Activated CD4-positive, CD25-positive, alpha-beta regulatory T cell treated with anti-CD3 and anti-CD28 coated beads, Interleukin-2, amount 50 U/mL, for 16 hours (primary cell): Measurements from ENCODE around the gene DHX9.

ENCODE experiments used
- DNase-seq: peaks from one replicate; pipeline ENCODE4 v3.0.0-alpha.2; 2020; ENCODE audit warnings: low read depth, low spot score

Gene DHX9

DNA sequence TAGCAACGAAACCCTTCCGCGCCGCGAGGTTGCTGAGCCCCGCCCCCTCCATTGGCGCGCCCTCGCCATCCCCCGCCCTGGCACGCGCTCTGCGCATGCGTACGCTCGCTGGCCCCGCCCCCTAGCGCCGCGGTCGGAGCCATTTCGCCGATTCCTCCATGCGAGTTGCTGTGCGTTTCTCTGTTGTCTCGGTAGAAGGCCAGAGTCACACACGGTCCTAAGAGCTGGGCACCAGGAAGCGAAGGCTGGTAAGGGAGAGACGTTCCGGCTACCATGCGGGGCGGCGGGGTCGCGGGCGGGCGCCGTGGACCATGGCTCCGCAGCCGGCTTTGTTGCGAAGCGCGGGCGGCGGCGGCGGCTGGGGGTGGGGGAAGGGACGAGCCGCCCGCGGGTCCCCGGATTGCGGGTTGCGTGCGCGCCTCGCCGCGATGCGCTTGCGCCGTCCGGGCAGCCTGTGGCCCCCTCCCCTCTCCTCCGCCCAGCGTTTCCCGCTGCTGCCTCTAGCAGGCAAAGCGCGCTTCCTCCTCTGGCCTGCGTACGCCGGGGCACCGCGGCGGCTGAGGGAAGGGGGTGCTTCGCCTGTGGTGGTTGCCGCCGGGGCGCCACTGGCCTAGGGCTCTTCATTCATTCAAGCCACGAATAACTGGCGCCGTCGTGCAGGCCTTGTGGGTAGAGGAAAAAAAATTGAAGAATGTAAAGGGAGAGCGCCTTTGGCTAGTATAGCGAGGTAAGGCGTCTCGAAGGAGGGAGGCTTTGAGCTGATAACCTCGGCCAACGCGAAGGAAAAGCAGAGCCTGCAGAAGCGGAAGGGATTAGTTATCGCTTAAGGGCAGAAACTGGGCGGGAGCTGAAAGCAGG, at the start of gene DHX9:
DHX9 (plus strand) TSS at position 139 of the 858 bp plus-strand sequence. CDS start 3,220 bp downstream, outside the sequence.
- peak; percentile 92 for DNase-seq

DNA sequence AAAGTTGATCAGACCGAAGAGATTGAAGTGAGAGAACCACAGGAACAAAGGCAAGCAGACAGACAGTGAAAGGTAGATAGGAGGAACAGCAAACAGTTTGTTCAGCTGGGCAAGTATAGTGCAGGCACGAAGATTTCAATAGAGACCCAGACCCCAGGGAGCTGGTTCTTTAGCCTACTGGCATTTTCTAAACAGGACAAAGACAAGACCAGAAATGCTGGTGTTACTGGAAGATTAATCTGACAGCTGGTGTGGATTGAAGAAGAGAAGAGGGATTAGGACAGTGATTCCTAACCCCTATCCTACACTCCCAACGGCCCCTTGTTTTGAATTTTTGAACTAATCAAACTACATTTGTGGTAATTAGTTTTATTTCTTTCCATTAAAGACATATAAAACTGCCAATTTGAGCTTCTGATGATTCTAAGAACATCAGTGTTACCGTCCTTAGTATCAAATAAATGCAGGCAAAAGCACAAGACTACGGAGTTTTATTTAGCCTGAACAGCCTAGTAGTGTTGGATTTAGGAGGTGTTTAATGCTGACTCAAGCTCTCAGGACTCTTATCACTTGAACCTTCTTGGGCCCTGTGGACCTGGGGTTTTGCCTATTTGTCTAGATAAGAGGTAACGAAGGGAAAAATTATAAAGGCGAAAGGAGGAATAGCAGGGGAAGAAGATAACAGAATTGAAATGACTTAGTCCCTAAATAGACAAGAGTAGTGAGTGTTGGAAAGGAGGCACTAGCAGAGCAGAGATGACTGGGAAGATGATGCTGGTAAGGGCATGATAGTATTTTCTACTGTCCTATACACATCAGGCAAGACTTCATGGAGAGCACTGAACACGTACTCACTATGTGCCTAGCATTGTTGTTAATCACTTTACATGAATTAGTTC, 47.6 kb upstream of the DHX9 start:
- DNase-seq, result no peak

DNA sequence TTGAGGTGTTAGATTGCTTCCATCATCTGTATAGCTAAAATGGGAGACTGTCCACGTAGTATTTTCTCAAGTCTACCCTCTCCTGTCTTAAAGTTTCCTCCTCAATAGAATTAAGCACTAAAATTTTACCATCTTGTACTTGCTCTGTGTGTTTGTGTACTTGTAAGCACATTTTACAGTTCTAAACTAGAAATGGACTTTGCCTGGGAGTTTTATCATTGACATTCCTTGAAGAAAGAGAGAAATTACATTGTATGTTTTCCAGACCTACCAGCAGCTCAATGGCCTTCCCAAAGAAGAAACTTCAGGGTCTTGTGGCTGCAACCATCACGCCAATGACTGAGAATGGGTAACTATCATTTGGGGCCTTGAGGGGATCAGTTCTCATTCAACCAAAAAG, 45.1 kb upstream of the DHX9 start:
- DNase-seq, result no peak

DNA sequence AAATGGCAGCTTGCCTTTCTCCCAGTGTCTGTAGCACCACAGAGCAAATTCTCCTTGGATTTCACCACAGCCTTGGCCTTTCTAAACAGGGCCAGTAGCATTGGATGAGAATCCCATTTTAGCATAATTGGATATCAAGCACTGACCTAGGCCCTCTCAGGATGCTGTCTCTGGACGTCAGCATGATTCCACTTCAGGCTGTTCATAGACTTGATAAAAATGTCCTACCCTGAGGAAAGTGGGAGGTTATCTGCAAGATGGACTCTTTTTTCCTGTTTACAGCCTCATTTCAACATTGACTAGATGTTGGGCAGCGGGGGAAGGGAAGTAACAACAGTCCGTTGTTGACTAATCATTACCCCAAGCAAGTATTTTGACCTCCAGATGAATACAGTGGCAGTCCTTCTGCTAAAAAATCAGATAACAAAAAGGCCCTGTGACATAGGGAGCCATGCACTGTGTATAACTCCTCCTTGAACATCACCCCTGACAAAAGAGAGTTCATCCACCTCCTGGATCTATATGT, 44.4 kb upstream of the DHX9 start:
- no peak for DNase-seq

DNA sequence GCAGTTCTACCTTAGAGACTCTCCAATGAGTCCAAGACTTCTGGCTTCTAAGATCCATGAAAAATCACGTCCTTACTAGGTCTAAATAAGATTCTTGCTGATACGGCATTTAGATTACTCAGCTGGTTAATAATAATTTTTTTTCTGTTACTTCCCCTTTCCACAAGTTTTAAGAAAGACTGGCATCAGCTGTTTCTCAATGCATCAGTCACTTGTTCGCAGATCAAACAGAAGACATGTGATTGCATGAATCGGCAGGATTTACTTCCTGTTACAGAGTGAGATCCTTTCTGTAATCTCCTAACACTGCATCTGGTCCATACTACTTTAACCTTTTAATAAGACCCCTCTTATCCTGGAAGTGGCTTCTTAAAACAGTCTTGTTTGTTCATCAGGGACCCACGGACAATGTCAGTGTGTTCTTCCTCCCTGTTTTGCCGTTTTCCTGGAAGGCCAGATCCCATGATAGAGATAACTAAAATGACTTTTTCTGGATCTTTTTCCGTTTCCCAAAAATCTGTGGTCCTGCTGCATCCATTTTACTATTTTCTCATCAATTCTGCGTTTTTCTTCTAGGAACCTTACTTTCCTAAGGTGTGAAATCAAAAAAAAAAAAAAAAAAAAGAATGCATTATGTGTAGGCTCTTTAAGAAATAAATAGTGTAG, 43.5 kb upstream of the DHX9 start:
- no peak for DNase-seq

DNA sequence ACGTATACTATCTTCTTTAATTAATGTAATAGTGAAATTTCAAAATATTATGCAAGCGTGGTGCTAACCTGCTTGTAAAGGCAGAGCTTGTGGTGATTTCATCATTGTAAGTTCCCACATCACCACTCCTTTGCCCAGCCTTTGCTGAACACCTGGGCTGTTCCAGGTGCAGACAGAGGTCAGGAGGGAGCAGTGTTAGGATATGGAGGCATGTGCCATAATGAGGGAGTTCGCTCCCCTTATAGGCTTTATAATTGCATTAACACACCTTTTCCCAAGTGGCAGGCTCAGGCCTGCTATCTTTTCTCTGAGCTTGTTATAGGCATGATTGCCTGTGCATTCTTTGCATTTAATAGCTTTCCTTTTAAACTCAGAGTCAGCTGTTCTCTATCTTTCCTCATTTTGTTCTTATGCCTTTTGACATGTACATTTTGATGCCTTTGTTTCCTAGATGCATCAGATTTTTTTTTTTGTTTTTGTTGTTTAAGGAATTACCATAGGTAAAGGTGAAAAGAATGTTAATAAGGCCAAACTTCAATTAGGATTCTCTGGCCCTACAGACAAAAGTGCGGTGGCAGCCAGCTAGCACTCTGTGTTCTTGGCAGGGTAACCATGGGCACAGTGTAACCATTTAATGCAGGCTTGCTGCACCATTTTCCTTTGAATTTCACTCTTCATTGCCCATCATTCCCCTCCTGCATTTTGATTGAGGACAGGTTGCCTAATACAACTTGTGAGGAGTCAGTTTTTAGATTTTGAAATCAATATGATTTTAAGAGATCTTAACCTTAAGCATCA, 36.9 kb upstream of the DHX9 start:
- DNase-seq, result no peak

DNA sequence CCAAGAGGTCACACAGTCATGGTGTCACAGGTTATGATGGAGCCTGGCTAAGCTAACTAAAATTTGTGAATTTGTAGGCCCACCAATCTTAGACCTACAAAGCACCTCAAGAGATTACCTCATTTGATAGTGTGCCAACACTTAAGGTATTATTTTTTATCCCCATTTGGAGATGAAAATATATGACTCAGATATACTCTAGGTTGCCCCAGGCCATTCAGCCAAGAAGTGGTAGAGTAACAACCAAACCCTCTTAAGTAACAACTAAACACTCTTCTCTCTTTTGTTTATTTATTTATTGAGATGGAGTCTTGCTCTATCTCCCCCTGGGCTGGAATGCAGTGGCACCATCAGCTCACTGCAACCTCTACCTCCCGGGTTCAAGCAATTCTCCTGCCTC, 35.3 kb upstream of the DHX9 start:
- DNase-seq, result no peak

DNA sequence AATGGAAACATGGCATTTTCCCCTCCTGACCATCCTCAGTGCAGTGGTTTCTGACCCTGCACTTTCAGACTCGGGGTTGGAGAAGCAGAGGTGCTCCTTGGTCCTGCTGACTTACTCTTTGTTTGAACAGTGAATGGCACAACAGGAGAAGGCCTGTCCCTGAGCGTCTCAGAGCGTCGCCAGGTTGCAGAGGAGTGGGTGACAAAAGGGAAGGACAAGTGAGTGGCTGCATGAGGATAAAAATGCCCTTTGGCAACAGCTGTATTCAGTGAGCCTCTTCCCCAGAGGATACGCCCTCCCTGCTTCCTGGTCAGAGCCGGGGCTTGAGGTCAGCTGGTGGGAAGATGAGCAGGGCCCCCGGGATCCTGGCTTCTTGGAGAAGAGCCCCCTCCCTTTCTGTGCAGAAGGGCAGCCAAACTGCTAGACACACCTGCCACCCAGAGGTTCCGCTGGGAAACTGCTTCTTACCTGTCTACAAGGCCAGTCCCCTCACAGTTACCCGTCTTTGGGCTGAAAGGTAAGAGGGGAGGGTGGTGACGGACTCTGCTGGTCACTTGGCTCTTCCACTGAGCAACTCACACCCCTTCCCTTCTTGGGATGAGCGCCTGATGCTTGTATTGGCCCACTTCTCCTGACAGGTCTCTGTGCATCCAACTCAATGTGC, 33.0 kb upstream of the DHX9 start:
- DNase-seq, result no peak

DNA sequence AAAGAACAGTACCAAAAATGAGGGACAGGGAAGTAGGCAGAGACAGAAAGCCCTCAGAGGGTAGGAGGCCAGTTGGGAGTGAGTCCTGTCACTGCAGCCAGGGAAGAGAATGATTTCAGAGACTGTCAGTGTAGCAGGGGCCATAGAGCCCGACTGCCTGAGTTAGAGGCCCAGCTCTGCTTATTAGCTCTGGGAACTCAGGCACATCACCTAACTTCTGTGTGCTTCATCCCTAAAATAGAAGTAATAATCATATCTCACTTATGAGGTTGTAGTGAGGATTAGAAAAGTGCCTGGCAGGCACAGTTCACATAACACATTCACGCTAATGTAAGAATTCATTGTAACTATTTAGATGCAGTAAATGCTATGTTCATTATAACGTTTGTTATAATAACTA, 31.2 kb upstream of the DHX9 start:
- no peak for DNase-seq

DNA sequence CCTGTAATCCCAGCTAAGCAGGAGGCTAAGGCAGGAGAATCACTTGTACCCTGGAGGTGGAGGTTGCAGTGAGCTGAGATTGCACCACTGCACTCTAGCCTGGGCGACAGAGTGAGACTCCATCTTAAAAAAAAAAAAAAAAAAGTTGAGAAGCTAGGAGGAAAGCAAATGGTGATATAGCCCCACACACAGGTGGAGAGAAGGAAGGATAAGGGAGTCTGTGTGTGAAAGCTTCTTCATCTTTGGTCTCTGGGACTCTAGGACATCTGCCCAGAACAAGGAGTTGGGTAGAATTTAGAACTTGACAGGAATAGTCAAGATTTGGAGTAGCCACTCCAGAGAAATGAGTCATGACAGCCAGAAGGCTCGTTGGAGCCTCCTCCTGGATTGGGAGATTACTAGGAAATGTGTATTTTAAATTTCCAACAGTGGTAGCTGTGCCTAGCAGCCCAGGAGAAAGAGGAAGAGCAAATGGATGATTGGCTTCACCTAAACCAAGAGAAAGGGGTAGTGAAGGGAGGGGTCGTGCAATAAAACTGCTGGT, 29.7 kb upstream of the DHX9 start:
- no peak for DNase-seq

DNA sequence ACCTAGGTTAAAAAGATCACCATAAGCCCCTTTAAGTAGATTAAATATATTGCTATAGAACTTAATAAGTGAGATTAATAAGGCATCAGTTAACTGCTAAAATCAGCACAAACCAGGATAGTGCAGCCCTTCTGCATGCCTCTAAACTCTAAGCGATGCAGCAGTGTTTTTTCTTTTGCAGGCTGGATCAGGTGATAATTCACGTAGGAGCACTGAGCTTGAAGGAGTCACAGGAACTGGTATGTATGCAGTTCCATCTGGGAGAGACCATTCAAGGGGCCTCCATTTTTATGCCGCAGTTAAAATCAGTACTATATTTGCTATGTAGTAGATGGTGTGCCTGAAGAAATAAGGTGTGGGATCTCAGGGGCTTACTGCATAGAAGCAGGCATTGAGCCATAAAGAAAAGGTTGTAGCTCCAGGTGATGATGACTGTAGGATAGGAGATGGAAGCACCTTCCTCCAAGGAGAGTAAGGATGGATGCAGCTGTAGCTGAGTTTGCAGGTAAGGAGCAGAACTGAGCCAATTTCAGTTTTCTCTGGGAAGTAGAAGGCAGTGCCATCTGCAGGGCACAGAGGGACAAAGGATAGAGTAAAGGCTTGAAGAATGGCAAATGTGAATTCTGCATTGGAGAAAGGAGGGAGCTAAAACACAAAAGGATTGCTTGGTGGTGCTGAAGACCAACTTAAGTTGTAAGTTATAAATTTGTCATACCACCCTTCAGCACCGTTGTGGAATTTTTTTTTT, 27.0 kb upstream of the DHX9 start:
- DNase-seq, result no peak

DNA sequence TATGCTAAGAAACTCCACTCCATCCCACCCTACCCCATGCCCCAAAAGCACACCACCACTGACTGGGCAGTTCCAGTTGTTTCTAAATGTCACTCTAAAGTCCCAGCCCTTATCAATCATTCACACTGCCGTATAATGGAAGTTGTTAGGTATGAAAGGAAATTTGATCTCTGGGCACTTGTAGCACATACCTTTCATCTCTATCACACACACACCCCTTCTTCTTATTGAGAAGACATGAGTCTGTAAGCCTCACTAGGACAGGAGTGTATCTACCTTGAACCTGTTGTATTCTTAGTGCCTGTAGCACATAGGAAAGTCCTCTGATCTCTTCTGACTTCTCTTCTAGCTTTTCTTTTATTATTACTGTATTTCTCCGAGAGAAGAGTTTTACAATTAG, 22.3 kb upstream of the DHX9 start:
- DNase-seq, result no peak

DNA sequence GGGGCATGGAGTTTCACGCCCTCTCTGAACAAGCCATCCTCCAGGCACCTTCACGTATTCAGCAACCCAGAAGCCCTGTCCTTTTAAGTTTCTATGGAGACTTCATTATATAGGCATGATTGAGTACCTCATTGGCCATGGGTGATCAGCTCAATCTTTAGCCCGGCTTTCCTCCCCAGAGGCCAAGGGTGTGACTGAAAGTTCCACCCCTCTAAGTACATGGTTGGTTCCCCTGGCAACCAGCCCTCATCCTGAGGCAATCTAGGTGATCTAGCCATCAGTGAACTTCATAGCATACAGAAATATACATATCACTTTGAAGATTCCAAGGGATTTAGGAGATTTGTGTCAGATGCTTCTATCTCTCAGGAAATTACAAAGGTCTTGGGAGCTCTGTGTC, 21.3 kb upstream of the DHX9 start:
- no peak for DNase-seq

DNA sequence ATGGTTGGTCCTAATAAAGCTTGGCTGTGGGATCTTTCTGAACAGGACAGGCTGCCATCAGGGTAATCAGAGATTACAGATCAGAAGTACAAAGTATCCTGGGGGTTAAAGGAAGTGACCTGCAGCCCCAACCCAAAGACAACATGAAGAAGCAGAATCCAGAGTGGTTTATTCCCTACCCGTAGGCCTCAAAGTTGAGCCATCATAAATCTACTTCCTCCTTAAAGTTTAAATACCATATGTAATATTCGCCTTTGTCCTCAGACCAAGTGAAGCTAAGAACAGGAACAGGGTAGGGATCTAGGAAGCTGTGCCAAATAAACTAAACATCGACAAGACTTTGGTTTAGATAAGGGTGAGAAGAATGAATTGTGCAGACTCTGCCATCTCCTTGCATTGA, 15.9 kb upstream of the DHX9 start:
- no peak for DNase-seq

DNA sequence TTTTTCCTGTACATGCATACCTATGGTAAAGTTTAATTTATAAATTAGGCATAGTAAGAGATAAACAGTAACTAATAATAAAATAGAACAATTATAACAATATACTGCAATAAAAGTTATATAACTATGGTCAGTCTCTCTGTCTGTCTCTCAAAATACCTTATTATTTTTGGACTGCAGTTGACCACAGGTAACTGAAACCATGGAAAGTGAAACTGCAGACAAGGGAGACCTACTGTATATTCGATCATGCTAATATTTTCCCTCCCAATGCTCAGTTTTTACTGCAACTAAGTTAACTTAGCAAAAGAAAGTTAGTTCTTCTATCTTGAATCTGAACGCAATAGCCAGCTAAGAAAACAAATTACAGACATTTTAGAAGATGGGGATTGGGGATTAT, 12.3 kb upstream of the DHX9 start:
- DNase-seq, result no peak

DNA sequence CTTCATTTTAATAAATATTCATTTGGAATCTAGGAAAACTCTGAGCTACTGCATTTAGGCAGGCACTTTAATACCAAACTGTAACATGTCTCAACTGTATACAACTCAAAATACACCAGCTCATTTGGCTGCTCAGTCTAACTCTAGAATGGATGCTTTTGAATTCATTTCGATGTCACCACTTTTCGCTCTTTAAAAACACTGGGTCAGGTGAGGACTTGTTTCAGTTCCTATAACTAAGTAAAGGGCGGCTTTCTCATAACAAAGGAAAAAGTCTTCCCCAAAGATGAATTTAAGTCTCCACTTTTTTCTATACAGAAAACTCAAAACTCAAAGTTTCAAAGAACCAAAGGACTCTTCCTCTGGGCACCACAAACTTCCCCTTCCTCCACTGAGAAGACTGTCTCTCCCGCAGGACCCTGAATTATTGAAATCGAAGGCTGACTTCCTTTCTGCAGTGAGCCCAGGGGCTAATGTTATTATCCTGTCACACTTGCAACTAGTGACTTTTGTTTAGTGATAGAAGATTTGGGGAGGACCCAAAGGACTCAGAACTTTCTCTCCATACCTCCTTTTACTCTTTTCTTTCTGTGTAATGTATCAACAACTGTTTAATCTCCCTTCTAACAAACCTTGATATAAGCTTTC, 9.7 kb upstream of the DHX9 start:
- no peak for DNase-seq

DNA sequence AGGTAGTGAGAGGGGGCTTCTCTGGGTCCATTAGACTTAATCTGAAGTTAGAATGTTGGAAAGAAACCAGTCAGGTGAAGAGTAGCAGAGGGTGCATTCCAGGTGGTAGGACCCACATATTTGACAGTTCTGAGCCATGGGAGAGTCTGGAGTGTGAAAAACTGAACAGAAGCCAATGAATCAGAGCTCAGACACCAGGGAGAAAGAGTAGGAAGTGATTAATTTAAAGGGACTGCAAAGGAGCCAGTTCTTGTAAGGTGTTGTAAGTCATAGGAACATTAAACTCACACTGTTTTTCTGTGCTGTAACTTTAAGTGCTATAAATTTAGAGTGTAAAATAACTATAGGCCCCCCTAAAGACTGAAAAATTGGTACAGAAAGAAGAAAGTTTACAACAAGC, 5.9 kb upstream of the DHX9 start:
- DNase-seq, result no peak

DNA sequence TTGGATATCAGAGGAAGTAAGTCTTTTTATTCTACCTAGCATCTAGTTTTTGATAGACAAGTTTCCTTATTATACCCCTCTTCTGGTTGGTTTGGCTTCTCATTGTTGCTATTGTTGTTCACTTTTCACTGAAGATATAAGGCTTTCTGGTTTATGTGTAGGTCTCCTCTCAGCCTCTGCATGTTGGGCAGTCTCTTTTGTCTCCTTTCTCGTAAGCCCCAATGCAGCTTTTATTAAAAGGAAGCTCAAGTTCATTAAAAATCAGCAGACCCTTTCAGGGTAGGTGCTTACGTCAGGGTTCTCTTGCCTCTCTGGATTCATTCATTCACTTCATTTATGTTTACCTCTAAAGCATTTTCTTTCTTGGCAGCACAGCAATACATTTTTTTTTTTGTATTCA, 4.8 kb upstream of the DHX9 start:
- DNase-seq, result no peak

DNA sequence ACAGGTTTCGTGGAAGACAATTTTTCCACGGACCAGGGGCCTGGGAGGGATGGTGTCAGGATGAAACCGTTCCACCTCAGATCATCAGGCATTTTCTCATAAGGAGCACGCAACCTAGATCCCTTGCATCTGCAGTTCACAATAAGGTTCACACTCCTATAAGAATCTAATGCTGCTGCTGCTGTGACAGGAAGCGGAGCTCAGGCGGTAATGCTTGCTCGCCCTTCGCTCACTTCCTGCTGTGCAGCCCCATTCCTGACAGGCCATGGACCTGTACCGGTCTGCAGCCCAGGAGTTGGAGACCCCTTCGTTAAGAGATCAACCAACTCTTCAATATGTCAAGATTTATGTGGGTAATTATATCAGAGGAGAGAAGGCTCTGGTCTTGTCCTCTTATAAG, 3.3 kb upstream of the DHX9 start:
- no peak for DNase-seq
